GM12878 (cell line): Measurements from ENCODE around the gene DNAJB2. TPM values are rescaled to one million over a fixed set of nuclear protein-coding genes. Genes with fewer than 3 reads are reported as not detected.
A peak's percentile ranks its signal among the peaks of the same experiment; 100 is the strongest.

Experiments
- ATAC-seq: fragments of 200-7000 bp; cut with Tn5 transposase; 3 replicates; pipeline ENCODE4 v1.9.1; 2020; ENCODE audit warnings: mild to moderate bottlenecking, moderate library complexity
- BruUV-seq: library from RNA; stranded (reverse); fragments of 400-500 nt; replicated peaks from 2 replicates; lab custom pipeline; 2021; lab: Mats Ljungman, UMichigan
- CTCF ChIA-PET: fragments of 300-600 bp; sonication (Branson Sonifier 250); formaldehyde crosslinking; extraction: SDS; loops from one replicate; lab custom pipeline; 2021; ENCODE audit warnings: inconsistent platforms; lab: Yijun Ruan, JAX
- POLR2A ChIA-PET: fragments of 350-600 bp; formaldehyde crosslinking; extraction: SDS; loops from one replicate; lab custom pipeline; 2021; ENCODE audit warnings: inconsistent platforms; lab: Charles Lee
- RAD21 ChIA-PET: fragments of 300-600 bp; sonication (Branson Sonifier 250); formaldehyde crosslinking; loops from one replicate; lab custom pipeline; 2023; ENCODE audit warnings: antibody characterized with exemption; ENCODE audit not compliant: unreplicated experiment; lab: Charles Lee
- SMC1A ChIA-PET: fragments of 300-600 bp; sonication (Branson Sonifier 250); formaldehyde crosslinking; loops from one replicate; lab custom pipeline; 2023; ENCODE audit not compliant: unreplicated experiment, uncharacterized antibody; lab: Charles Lee
- DNase-seq: peaks from one replicate; pipeline ENCODE4 v3.0.0-alpha.2; 2011; ENCODE audit warnings: low read depth, low spot score
- FAIRE-seq: peaks from 3 replicates; lab custom pipeline; 2011; peaks lifted over from hg19 to GRCh38; lab: Jason Lieb, UNC
- H2AFZ ChIP-seq: 2 replicates; pipeline ENCODE4 v1.6.0; 2011; ENCODE audit warnings: low read depth, low read length, control low read depth; ENCODE audit not compliant: control insufficient read depth
- H3K27ac ChIP-seq: 2 replicates; pipeline ENCODE4 v1.5.1; 2011; ENCODE audit warnings: control low read depth; ENCODE audit not compliant: control insufficient read depth, insufficient read depth
- H3K27me3 ChIP-seq, 2 experiments: replicated peaks in 1 of 2; 2 replicates each; pipeline versions ENCODE4 v1.6.0 to v1.6.1; 2011; ENCODE audit warnings: low read length in 1 of 2; ENCODE audit not compliant: control insufficient read depth in 2 of 2, insufficient read depth in 2 of 2
- H3K36me3 ChIP-seq, 2 experiments: 2 replicates each; pipeline ENCODE4 v1.5.1; 2011; ENCODE audit warnings: low read length in 1 of 2; ENCODE audit not compliant: control insufficient read depth in 2 of 2, insufficient read depth in 2 of 2
- H3K4me1 ChIP-seq: 2 replicates; pipeline ENCODE4 v1.6.1; 2011; ENCODE audit warnings: mild to moderate bottlenecking, low read length, moderate library complexity, mixed read lengths; ENCODE audit not compliant: control insufficient read depth, insufficient read depth
- H3K4me2 ChIP-seq: 2 replicates; pipeline ENCODE4 v1.6.0; 2011; ENCODE audit warnings: control low read depth; ENCODE audit not compliant: control insufficient read depth, insufficient read depth
- H3K4me3 ChIP-seq: fragments of 200-600 bp; sonication (generic); 2 replicates; pipeline ENCODE4 v1.5.1; 2016
- H3K79me2 ChIP-seq: 2 replicates; pipeline ENCODE4 v1.6.0; 2011; ENCODE audit warnings: low read length; ENCODE audit not compliant: control insufficient read depth, insufficient read depth
- H3K9ac ChIP-seq: 2 replicates; pipeline ENCODE4 v1.8.0; 2011; ENCODE audit warnings: low read length, control low read depth, mixed read lengths; ENCODE audit not compliant: control insufficient read depth, insufficient read depth
- H3K9me3 ChIP-seq: replicated peaks from 3 replicates; pipeline ENCODE4 v1.5.1; 2011; ENCODE audit warnings: mild to moderate bottlenecking, low read length; ENCODE audit not compliant: control insufficient read depth, insufficient read depth
- H4K20me1 ChIP-seq: 2 replicates; pipeline ENCODE4 v1.6.0; 2011; ENCODE audit not compliant: control insufficient read depth, insufficient read depth
- BMI1 ChIP-seq: fragments of 450-650 bp; IDR thresholded peaks from 2 replicates; pipeline ENCODE4 v1.6.1; 2016; ENCODE audit warnings: mild to moderate bottlenecking, moderate library complexity, borderline replicate concordance
- CBX5 ChIP-seq: sonication (generic); IDR thresholded peaks from 2 replicates; pipeline ENCODE4 v1.6.1; 2016; ENCODE audit warnings: low read depth, moderate library complexity, mild to moderate bottlenecking, inconsistent platforms
- CREB1 ChIP-seq: IDR thresholded peaks from 2 replicates; pipeline ENCODE4 v1.6.1; 2012; ENCODE audit warnings: low read depth, mild to moderate bottlenecking, inconsistent platforms
- EED ChIP-seq: sonication (generic); IDR thresholded peaks from 2 replicates; pipeline ENCODE4 v1.6.1; 2016; ENCODE audit warnings: antibody characterized with exemption, low read depth
- EZH2 ChIP-seq: IDR thresholded peaks from 2 replicates; pipeline ENCODE4 v1.6.1; 2012; ENCODE audit warnings: low read depth, mild to moderate bottlenecking, control low read depth, inconsistent platforms, low read length, borderline replicate concordance; ENCODE audit not compliant: control insufficient read depth
- HCFC1 ChIP-seq: fragments of 150-350 bp; IDR thresholded peaks from 2 replicates; pipeline ENCODE4 v1.6.1; 2014; ENCODE audit warnings: low read length
- MXI1 ChIP-seq: fragments of 150-350 bp; IDR thresholded peaks from 2 replicates; pipeline ENCODE4 v1.6.1; 2011; ENCODE audit warnings: low read depth, mild to moderate bottlenecking, inconsistent platforms, low read length, improper control_type of control experiment
- PML ChIP-seq: IDR thresholded peaks from 2 replicates; pipeline ENCODE4 v1.6.1; 2012; ENCODE audit warnings: low read length, inconsistent platforms
- POLR2AphosphoS5 ChIP-seq: IDR thresholded peaks from 2 replicates; pipeline ENCODE4 v1.6.1; 2011; ENCODE audit warnings: mild to moderate bottlenecking, low read length, inconsistent platforms
- SREBF1 ChIP-seq: IDR thresholded peaks from 2 replicates; pipeline ENCODE4 v1.6.1; 2012; ENCODE audit warnings: mild to moderate bottlenecking, low read length
- WGBS: methylation state at CpG from one replicate; pipeline ENCODE4 v1.1.6; 2016; ENCODE audit warnings: low lambda C conversion rate; ENCODE audit not compliant: insufficient replicate concordance, insufficient coverage; ENCODE audit errors: missing lambda C conversion rate; 5-methylcytosine and 5-hydroxymethylcytosine counted together
- in situ Hi-C: fragments of 300-500 bp; cut with MboI; formaldehyde crosslinking; loops from 9 replicates; pipeline ENCODE4 v1.14.3; 2018; ENCODE audit warnings: mixed read lengths
- intact Hi-C: fragments of 100-400 bp; cut with micrococcal nuclease; formaldehyde crosslinking; loops from one replicate; pipeline ENCODE4 v1.14.2; 2022; ENCODE audit not compliant: unreplicated experiment
- polyA plus RNA-seq, 11 experiments: library from polyadenylated mRNA; depleted of rRNA in 4 of 11; unstranded in 6 of 11; stranded (reverse) in 5 of 11; fragments of >200 nt; fragmentation: Nextera tagmentation in 4 of 11; fragmentation: Illumina TruSeq in 1 of 11; extraction: Ambion mirVana in 4 of 11; extraction: Trizol in 1 of 11; gene quantifications; 1 replicate in 1 of 11; 2 replicates in 10 of 11; pipeline versions ENCODE4 v1.2.1 to v1.2.3, GENCODE V29; 2011 to 2016; ENCODE audit warnings: inconsistent platforms in 2 of 11, missing spikeins in 2 of 11, low read depth in 1 of 11
- total RNA-seq, 4 experiments: library from RNA; depleted of rRNA in 3 of 4; stranded (reverse); fragments of >200 nt in 3 of 4; fragmentation: Illumina TruSeq in 1 of 4; extraction: Trizol in 1 of 4; gene quantifications; 2 replicates each; pipeline versions ENCODE4 v1.2.1 to v1.2.3, GENCODE V29; 2013 to 2021
- TF ChIP-seq, protein P1 (sequence below): fragments of 450-650 bp; formaldehyde crosslinking; IDR thresholded peaks from 2 replicates; pipeline ENCODE4 v1.5.0; 2022; ENCODE audit warnings: mild to moderate bottlenecking, missing genetic modification characterization
- TF ChIP-seq, protein P2 (sequence below): IDR thresholded peaks from 2 replicates; pipeline ENCODE4 v1.6.1; 2012; ENCODE audit warnings: low read length, inconsistent platforms
- TF ChIP-seq, protein P3 (sequence below): fragments of 450-650 bp; IDR thresholded peaks from 2 replicates; pipeline ENCODE4 v1.6.1; 2016; ENCODE audit warnings: mild to moderate bottlenecking
- TF ChIP-seq, protein P4 (sequence below): fragments of 450-650 bp; IDR thresholded peaks from 2 replicates; pipeline ENCODE4 v1.6.1; 2014; ENCODE audit warnings: mild to moderate bottlenecking

The DNAJB2 gene
- total and polyA plus RNA-seq, 10 of the 15 experiments (the other 5 are each of a cell fraction or from before 2014, with no cell fraction given) = 0.26 to 36.5 (median 12.5) TPM

DNA sequence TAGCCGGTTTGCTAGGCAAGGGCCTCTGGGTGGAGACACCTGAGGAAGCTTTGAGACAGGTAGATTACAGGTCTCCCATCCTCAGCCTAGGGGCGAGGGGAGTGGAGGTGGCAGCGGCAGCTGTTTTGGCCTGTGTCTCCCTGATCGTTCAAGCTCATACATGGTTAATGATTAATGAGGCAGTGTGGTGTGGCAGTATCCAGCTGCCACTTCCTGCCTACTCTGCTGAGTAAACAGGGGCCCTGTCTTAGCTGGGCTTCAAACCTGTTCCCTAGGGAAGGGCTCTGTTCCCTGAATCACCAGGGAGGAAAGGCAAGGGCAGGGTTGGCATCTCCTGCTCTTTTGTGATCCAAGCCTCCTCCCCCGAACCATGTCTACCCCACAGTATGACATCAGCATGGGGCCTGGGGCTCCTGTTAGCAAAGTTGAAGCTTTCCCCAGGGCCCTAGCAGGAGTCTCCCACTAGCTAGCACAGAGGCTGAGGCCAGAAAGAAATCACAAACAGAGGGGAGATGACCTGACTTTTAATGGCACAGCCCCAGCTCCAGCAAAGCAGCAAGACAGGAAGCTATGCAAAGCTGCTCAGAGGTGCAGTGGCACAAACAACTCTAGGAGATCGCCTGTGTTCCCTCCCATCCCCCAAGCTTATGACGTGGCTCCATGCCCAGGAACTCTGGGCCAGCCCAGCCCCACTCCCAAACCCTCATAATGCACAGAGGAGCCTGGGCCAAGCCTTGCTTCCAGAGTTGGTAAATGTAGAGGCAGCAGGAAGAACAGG is 29.8 kb upstream of the DNAJB2 start:
- peaks cover 12 to 19% of the 10 kb centered on the region in 2 experiments for H3K36me3 ChIP-seq
- peak overlapping the region; percentile 9 for H3K4me2 ChIP-seq
- H3K4me1 ChIP-seq = peaks cover 53% of the 10 kb centered on the region
- ChIA-PET CTCF (interaction anchor here (0.9 to 5.5 kb wide), 12 partner anchors 10 to 959 kb away, joined by 3 to 69 read pairs (median 4); partner anchors contain the start of genes ANKZF1, ATG9A, CNPPD1 and DNAJB2), SMC1A (interaction anchor here (0.7 to 8.6 kb wide), 13 partner anchors 11 to 354 kb away, joined by 3 to 98 read pairs (median 7); partner anchors contain the start of genes ANKZF1, ATG9A, CNPPD1 and DNAJB2), POLR2A (interaction anchor here (0.5 to 9.0 kb wide), 17 partner anchors 9 to 440 kb away, joined by 3 to 160 read pairs (median 4); partner anchors contain the start of genes ANKZF1, ATG9A, CNPPD1 and DNAJB2), RAD21 (interaction anchor here (0.5 to 3.2 kb wide), 16 partner anchors 10 to 894 kb away, joined by 3 to 46 read pairs (median 4); partner anchors contain the start of genes ANKZF1, ATG9A, CNPPD1 and DNAJB2)
- H3K79me2 ChIP-seq = peaks cover 60% of the 10 kb centered on the region
- no TSS peak for BruUV-seq
- FAIRE-seq (peak; percentile 57), DNase-seq (peak; percentile 64), ATAC-seq (peak; percentile 59)
- in situ Hi-C loops (no loop called here), intact Hi-C loops (no loop called here)
- WGBS = 9% methylated on average over 7 of the region's 7 CpGs
- peak overlapping the region; percentile 35; the same call in 1 of the 2 replicates for H3K4me3 ChIP-seq
- no peaks in the 10 kb centered on the region for H3K9me3 ChIP-seq
- no peaks in the 10 kb centered on the region for H3K27me3 ChIP-seq
- H3K27ac ChIP-seq = peak overlapping the region; percentile 58
- peak overlapping the region; percentile 13; the same call in 1 of the 2 replicates for H3K9ac ChIP-seq
- H2AFZ ChIP-seq = no peak overlapping the region
- 0 out of 2 replicates have a peak, but pooled peaks cover 4% of the 10 kb centered on the region for H4K20me1 ChIP-seq
- TF ChIP-seq SREBF1 (0 out of 2 replicates have a peak, but pooled peaks have one; percentile 20), EZH2 (no peak), BMI1 (no peak), HCFC1 (peak; percentile 22; the same call in 1 of the 2 replicates), CREB1 (peak; percentile 76; the same call in 1 of the 2 replicates), CBX5 (no peak), POLR2AphosphoS5 (peak; percentile 33; the same call in 1 of the 2 replicates), MXI1 (no peak; the same call in 1 of the 2 replicates), PML (no peak), EED (no peak; the same call in 1 of the 2 replicates)
- TF ChIP-seq, protein P1, sequence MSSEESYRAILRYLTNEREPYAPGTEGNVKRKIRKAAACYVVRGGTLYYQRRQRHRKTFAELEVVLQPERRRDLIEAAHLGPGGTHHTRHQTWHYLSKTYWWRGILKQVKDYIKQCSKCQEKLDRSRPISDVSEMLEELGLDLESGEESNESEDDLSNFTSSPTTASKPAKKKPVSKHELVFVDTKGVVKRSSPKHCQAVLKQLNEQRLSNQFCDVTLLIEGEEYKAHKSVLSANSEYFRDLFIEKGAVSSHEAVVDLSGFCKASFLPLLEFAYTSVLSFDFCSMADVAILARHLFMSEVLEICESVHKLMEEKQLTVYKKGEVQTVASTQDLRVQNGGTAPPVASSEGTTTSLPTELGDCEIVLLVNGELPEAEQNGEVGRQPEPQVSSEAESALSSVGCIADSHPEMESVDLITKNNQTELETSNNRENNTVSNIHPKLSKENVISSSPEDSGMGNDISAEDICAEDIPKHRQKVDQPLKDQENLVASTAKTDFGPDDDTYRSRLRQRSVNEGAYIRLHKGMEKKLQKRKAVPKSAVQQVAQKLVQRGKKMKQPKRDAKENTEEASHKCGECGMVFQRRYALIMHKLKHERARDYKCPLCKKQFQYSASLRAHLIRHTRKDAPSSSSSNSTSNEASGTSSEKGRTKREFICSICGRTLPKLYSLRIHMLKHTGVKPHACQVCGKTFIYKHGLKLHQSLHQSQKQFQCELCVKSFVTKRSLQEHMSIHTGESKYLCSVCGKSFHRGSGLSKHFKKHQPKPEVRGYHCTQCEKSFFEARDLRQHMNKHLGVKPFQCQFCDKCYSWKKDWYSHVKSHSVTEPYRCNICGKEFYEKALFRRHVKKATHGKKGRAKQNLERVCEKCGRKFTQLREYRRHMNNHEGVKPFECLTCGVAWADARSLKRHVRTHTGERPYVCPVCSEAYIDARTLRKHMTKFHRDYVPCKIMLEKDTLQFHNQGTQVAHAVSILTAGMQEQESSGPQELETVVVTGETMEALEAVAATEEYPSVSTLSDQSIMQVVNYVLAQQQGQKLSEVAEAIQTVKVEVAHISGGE (CRISPR knock-in tag) = no peak
- TF ChIP-seq, protein P2, sequence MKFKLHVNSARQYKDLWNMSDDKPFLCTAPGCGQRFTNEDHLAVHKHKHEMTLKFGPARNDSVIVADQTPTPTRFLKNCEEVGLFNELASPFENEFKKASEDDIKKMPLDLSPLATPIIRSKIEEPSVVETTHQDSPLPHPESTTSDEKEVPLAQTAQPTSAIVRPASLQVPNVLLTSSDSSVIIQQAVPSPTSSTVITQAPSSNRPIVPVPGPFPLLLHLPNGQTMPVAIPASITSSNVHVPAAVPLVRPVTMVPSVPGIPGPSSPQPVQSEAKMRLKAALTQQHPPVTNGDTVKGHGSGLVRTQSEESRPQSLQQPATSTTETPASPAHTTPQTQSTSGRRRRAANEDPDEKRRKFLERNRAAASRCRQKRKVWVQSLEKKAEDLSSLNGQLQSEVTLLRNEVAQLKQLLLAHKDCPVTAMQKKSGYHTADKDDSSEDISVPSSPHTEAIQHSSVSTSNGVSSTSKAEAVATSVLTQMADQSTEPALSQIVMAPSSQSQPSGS = no peak
- TF ChIP-seq, protein P3, sequence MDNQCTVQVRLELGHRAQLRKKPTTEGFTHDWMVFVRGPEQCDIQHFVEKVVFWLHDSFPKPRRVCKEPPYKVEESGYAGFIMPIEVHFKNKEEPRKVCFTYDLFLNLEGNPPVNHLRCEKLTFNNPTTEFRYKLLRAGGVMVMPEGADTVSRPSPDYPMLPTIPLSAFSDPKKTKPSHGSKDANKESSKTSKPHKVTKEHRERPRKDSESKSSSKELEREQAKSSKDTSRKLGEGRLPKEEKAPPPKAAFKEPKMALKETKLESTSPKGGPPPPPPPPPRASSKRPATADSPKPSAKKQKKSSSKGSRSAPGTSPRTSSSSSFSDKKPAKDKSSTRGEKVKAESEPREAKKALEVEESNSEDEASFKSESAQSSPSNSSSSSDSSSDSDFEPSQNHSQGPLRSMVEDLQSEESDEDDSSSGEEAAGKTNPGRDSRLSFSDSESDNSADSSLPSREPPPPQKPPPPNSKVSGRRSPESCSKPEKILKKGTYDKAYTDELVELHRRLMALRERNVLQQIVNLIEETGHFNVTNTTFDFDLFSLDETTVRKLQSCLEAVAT = 0 out of 2 replicates have a peak, but pooled peaks have one; percentile 52
- TF ChIP-seq, protein P4, sequence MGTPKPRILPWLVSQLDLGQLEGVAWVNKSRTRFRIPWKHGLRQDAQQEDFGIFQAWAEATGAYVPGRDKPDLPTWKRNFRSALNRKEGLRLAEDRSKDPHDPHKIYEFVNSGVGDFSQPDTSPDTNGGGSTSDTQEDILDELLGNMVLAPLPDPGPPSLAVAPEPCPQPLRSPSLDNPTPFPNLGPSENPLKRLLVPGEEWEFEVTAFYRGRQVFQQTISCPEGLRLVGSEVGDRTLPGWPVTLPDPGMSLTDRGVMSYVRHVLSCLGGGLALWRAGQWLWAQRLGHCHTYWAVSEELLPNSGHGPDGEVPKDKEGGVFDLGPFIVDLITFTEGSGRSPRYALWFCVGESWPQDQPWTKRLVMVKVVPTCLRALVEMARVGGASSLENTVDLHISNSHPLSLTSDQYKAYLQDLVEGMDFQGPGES = no peak
